Uterus (tissue), 4 donors: ENCODE data around the gene UBR2. TPM values are rescaled to one million over a fixed set of nuclear protein-coding genes. Genes with fewer than 3 reads are reported as not detected.

Experiments used
- DNase-seq, 2 donors: peaks; one replicate each; pipeline ENCODE4 v3.0.0-alpha.2; 2019 to 2020
- H3K27ac ChIP-seq, 2 donors: fragments of 200-600 bp; sonication (generic); 1 replicate in 1 of 2; 2 replicates in 1 of 2; pipeline ENCODE4 v1.5.1; 2016 to 2018
- H3K27me3 ChIP-seq, 2 donors: fragments of 200-600 bp; sonication (generic); one replicate each; pipeline ENCODE4 v1.5.1; 2018 to 2019; ENCODE audit warnings: control low read depth in 1 of 2
- H3K36me3 ChIP-seq, 2 donors: fragments of 200-600 bp; sonication (generic); one replicate each; pipeline ENCODE4 v1.5.1; 2019; ENCODE audit warnings: control low read depth in 1 of 2
- H3K4me1 ChIP-seq, 2 donors: fragments of 200-600 bp; sonication (generic); one replicate each; pipeline ENCODE4 v1.5.1; 2018 to 2019; ENCODE audit warnings: control low read depth in 1 of 2
- H3K4me3 ChIP-seq, 2 donors: fragments of 200-600 bp; sonication (generic); 1 replicate in 1 of 2; 2 replicates in 1 of 2; pipeline ENCODE4 v1.5.1; 2018 to 2019; ENCODE audit warnings: mild to moderate bottlenecking in 1 of 2
- H3K9me3 ChIP-seq, 2 donors: fragments of 200-600 bp; sonication (generic); one replicate each; pipeline ENCODE4 v1.5.1; 2019; ENCODE audit warnings: control low read depth in 1 of 2
- CTCF ChIP-seq, 4 experiments: fragments of 200-600 bp in 2 of 4; fragments of 450-650 bp in 2 of 4; sonication (generic) in 2 of 4; IDR thresholded peaks; one replicate each; pipeline ENCODE4 v1.5.1; 2016 to 2019; ENCODE audit warnings: antibody characterized with exemption in 4 of 4, mild to moderate bottlenecking in 2 of 4, moderate library complexity in 1 of 4
- POLR2A ChIP-seq, 2 donors: fragments of 450-650 bp; IDR thresholded peaks; one replicate each; pipeline ENCODE4 v1.6.1; 2016; ENCODE audit warnings: antibody characterized with exemption in 2 of 2, mild to moderate bottlenecking in 1 of 2, moderate library complexity in 1 of 2
- intact Hi-C: fragments of 100-400 bp; cut with DNase I; formaldehyde crosslinking; loops from one replicate; pipeline ENCODE4 v1.15.1; 2023; ENCODE audit warnings: low total_unique reads
- small RNA-seq: library from RNA; depleted of rRNA; stranded (forward); fragments of <200 nt; gene quantifications from one replicate; pipeline ENCODE3, GENCODE V24; 2016
- total RNA-seq, 4 donors: library from RNA; depleted of rRNA in 3 of 4; stranded (reverse); fragments of >200 nt in 3 of 4; gene quantifications; one replicate each; pipeline versions ENCODE4 v1.1.0 to v1.2.4, GENCODE V29; 2014 to 2023
- donor health status: DM: yes; HTN: yes; CAD: no.

Gene UBR2
- total RNA-seq, 4 donors from 2014 or later, result 13.2 to 44.2 (median 29.5) TPM

GRCh38 chr6:42735976-42736375, 172.1 kb downstream of the UBR2 start:
- H3K4me1 ChIP-seq, result no peaks in the 10 kb centered on the region
- H3K27ac ChIP-seq, result no peak overlapping the region
- H3K36me3 ChIP-seq, result no peaks in the 10 kb centered on the region
- no peak overlapping the region for H3K4me3 ChIP-seq
- no peak for DNase-seq
- intact Hi-C loops, result no loop called here
- H3K27me3 ChIP-seq, result no peaks in the 10 kb centered on the region
- TF ChIP-seq POLR2A (IDR thresholded peaks at IDR 0.05) (no peak), CTCF (IDR thresholded peaks at IDR 0.05) (no peak)
- H3K9me3 ChIP-seq, result no peaks in the 10 kb centered on the region

- Histone ChIP-seq H3K36me3 (no peaks in the 10 kb centered on the region), H3K4me1 (peaks cover 0 to 9% of the 10 kb centered on the region in 2 donors), H3K9me3 (no peaks in the 10 kb centered on the region), H3K27ac (no peak overlapping the region), H3K4me3 (no peak overlapping the region), H3K27me3 (no peaks in the 10 kb centered on the region)
- DNase-seq, result no peak
- intact Hi-C loops, result no loop called here
- TF ChIP-seq CTCF (IDR thresholded peaks at IDR 0.05), result no peak
- TF ChIP-seq POLR2A (IDR thresholded peaks at IDR 0.05), result no peak
Observed at GRCh38 chr6:42740725-42741124, 176.9 kb downstream of the UBR2 start.

GRCh38 chr6:42742116-42742894, 178.5 kb downstream of the UBR2 start:
- no peak for TF ChIP-seq POLR2A (IDR thresholded peaks at IDR 0.05)
- TF ChIP-seq CTCF (IDR thresholded peaks at IDR 0.05), result no peak
- no peak for DNase-seq
- Histone ChIP-seq H3K9me3 (no peaks in the 10 kb centered on the region), H3K36me3 (no peaks in the 10 kb centered on the region), H3K4me3 (no peak overlapping the region), H3K27me3 (no peaks in the 10 kb centered on the region), H3K27ac (no peak overlapping the region), H3K4me1 (peaks cover 0 to 9% of the 10 kb centered on the region in 2 donors)
- intact Hi-C loops, result no loop called here

Small RNA genes within 50 kb of the gene (small RNA-seq; reads per million reads assigned to genes)
- gene RNU6-890P, result not detected

Other genes starting within 250 kb of the UBR2 start
- 10 to 100 TPM in 2 of 4 donors, 1 to 10 TPM in 2; 3.3 to 16.3 (median 7.2) TPM for gene TRERF1, start 112.1 kb upstream of the UBR2 start, total RNA-seq
- gene PRPH2, start 158.6 kb downstream of the UBR2 start, total RNA-seq, result 1 to 10 TPM in 3 of 4 donors, not detected in 1; 2.0 to 7.0 (median 5.8) TPM
- gene TBCC, start 182.1 kb downstream of the UBR2 start, total RNA-seq, result 10 to 100 TPM in 3 of 4 donors, 1 to 10 TPM in 1; 7.9 to 48.7 (median 14.6) TPM
- 10 to 100 TPM in 3 of 4 donors, 1 to 10 TPM in 1; 7.4 to 35.3 (median 18.2) TPM for gene BICRAL, start 218.0 kb downstream of the UBR2 start, total RNA-seq